GM21367 (cell line): ENCODE data around the gene RBM48.
A peak's percentile ranks its signal among the peaks of the same experiment; 100 is the strongest.
"Not testable (repeated sequence)": the region's sequence is repeated elsewhere in the genome, so short reads cannot be mapped to it uniquely, and the experiment has no call there.

Source experiments
- ATAC-seq: cut with Tn5 transposase; IDR thresholded peaks from one replicate; pipeline ENCODE4 v1.9.1; 2021; ENCODE audit not compliant: unreplicated experiment

The RBM48 gene

GRCh38 chr7:92528188-92528957 is at the start of gene RBM48, which contains the start of gene PEX1:
RBM48 (plus strand) TSS chr7:92528795; CDS start chr7:92528814, 19 bp downstream.
PEX1 (minus strand) TSS chr7:92528520; CDS start chr7:92528435, 85 bp downstream.
- peak; percentile 93 for ATAC-seq

- ATAC-seq = not testable (repeated sequence)
Observed at GRCh38 chr7:92479146-92479545, 49.4 kb upstream of the RBM48 start.

GRCh38 chr7:92483624-92484023 is 45.0 kb upstream of the RBM48 start:
- ATAC-seq = not testable (repeated sequence)

GRCh38 chr7:92484226-92484625 is 44.4 kb upstream of the RBM48 start:
- not testable (repeated sequence) for ATAC-seq

GRCh38 chr7:92485267-92485892 is 43.2 kb upstream of the RBM48 start:
- no peak for ATAC-seq

- ATAC-seq = no peak
Observed at GRCh38 chr7:92485974-92486373, 42.6 kb upstream of the RBM48 start.

GRCh38 chr7:92487804-92488203 is 40.8 kb upstream of the RBM48 start:
- no peak for ATAC-seq

GRCh38 chr7:92489634-92490033 is 39.0 kb upstream of the RBM48 start:
- no peak for ATAC-seq

GRCh38 chr7:92496876-92497275 is 31.7 kb upstream of the RBM48 start:
- ATAC-seq = no peak

GRCh38 chr7:92498557-92498956 is 30.0 kb upstream of the RBM48 start:
- ATAC-seq = no peak

GRCh38 chr7:92503767-92504166 is 24.8 kb upstream of the RBM48 start:
- no peak for ATAC-seq

- ATAC-seq = no peak
Observed at GRCh38 chr7:92504563-92504962, 24.0 kb upstream of the RBM48 start.

GRCh38 chr7:92506363-92506762 is 22.2 kb upstream of the RBM48 start:
- no peak for ATAC-seq

- no peak for ATAC-seq
Observed at GRCh38 chr7:92508946-92509345, 19.6 kb upstream of the RBM48 start.

GRCh38 chr7:92513167-92513902 is 15.3 kb upstream of the RBM48 start:
- no peak for ATAC-seq

- no peak for ATAC-seq
Observed at GRCh38 chr7:92517631-92518030, 11.0 kb upstream of the RBM48 start.

GRCh38 chr7:92520024-92520423 is 8.6 kb upstream of the RBM48 start:
- ATAC-seq = no peak

GRCh38 chr7:92523110-92523509 is 5.5 kb upstream of the RBM48 start:
- no peak for ATAC-seq

GRCh38 chr7:92527300-92528187 is 1.1 kb upstream of the RBM48 start:
- ATAC-seq = peak; percentile 27

GRCh38 chr7:92528958-92529264 is 316 bp downstream of the RBM48 start:
- ATAC-seq = no peak

- ATAC-seq = no peak
Observed at GRCh38 chr7:92534572-92534971, 6.0 kb downstream of the RBM48 start.
